Activated naive CD8-positive, alpha-beta T cell treated with anti-CD3 and anti-CD28 coated beads for 36 hours (primary cell): ENCODE results near the gene FXR1. TPM values are rescaled to one million over a fixed set of nuclear protein-coding genes. Genes with fewer than 3 reads are reported as not detected.

Experiments used
- DNase-seq: peaks from one replicate; pipeline ENCODE4 v3.0.0; 2021
- H3K27ac Mint-ChIP-seq: one replicate; pipeline ENCODE4 v1.8.0; 2022; ENCODE audit warnings: mild to moderate bottlenecking, moderate library complexity, mixed read lengths
- H3K27me3 Mint-ChIP-seq: one replicate; pipeline ENCODE4 v1.8.0; 2022; ENCODE audit warnings: mild to moderate bottlenecking, mixed read lengths
- H3K36me3 Mint-ChIP-seq: one replicate; pipeline ENCODE4 v1.8.0; 2021; ENCODE audit warnings: mild to moderate bottlenecking, mixed read lengths
- H3K4me1 Mint-ChIP-seq: one replicate; pipeline ENCODE4 v1.8.0; 2021; ENCODE audit warnings: mixed read lengths
- H3K4me3 Mint-ChIP-seq: one replicate; pipeline ENCODE4 v1.8.0; 2022; ENCODE audit warnings: mild to moderate bottlenecking, moderate library complexity, mixed read lengths
- H3K9me3 Mint-ChIP-seq: one replicate; pipeline ENCODE4 v1.8.0; 2022; ENCODE audit warnings: mixed read lengths
- total RNA-seq, 2 experiments: library from RNA; stranded (reverse); gene quantifications; one replicate each; pipeline ENCODE4 v1.2.3, GENCODE V29; 2021

The FXR1 gene
- total RNA-seq, 2 experiments from 2014 or later, result 150 to 159 TPM

DNA sequence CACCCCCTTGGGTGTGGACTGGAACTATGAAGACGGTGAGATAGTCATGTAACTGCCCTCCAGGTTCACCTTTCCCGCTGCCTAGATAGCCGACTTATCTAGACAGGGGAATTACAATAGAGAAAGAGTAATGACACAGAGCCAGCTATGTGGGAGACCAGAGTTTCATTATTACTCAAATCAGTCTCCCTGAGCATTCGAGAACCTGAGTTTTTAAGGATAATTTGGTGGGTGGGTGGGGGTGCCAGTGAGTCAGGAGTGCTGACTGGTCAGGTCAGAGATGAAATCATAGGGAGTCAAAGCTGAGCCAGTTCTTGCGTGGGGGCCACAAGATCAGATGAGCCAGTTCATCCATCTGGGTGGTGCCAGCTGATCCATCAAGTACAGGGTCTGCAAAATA lies 96.8 kb downstream of the FXR1 start:
- Mint-ChIP-seq H3K9me3 (no peaks in the 10 kb centered on the region), H3K36me3 (no peaks in the 10 kb centered on the region), H3K27ac (no peak overlapping the region), H3K4me1 (peaks cover 10% of the 10 kb centered on the region), H3K27me3 (no peaks in the 10 kb centered on the region), H3K4me3 (no peak overlapping the region)
- DNase-seq, result peak; percentile 18

DNA sequence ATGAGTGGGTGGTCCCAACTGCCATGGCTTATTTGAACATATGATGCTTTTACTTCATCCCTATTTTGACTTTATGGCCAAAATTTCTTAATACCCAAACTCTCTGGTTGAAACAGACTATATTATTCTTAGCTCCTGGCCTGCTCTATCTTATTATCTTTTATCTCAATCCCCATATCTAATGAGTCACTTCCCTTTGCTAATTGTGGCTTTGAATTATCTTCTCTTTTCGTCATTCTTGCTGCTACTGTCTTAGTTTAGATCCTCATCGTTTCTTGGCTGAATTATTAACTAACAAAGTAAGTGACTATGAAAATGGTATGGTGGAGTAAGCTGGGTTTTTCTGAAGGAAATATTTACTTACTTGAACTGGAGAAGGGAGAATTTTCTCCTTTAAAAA lies 105.2 kb downstream of the FXR1 start:
- Mint-ChIP-seq H3K9me3 (no peaks in the 10 kb centered on the region), H3K27ac (no peak overlapping the region), H3K36me3 (no peaks in the 10 kb centered on the region)

DNA sequence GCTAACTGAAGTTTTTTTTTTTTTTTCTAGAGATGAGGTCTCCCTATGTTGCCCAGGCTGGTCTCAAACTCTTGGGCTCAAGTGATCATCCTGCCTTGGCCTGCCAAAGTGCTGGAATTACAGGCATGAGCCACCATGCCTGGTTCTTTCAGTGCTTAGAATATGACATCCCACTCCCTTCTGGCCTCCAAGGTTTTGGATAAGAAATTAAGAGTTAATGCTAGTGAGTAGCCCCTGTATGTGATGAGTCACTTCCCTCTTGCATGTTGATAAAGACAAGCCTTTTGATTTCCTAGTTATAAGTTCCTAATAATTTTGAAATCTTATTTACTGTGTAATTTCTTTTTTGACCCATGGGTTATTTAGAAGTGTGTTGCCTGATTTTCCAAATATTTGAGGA lies 112.7 kb downstream of the FXR1 start:
- Mint-ChIP-seq H3K36me3 (peaks cover 3% of the 10 kb centered on the region), H3K27ac (no peak overlapping the region), H3K4me3 (no peak overlapping the region), H3K4me1 (no peaks in the 10 kb centered on the region), H3K27me3 (no peaks in the 10 kb centered on the region), H3K9me3 (peaks cover 5% of the 10 kb centered on the region)
- DNase-seq, result no peak

More for the DNA sequence above, 105.2 kb downstream of the FXR1 start:
- DNase-seq, result no peak
- Mint-ChIP-seq H3K4me1 (peaks cover 2% of the 10 kb centered on the region), H3K4me3 (no peak overlapping the region), H3K27me3 (no peaks in the 10 kb centered on the region)

DNA sequence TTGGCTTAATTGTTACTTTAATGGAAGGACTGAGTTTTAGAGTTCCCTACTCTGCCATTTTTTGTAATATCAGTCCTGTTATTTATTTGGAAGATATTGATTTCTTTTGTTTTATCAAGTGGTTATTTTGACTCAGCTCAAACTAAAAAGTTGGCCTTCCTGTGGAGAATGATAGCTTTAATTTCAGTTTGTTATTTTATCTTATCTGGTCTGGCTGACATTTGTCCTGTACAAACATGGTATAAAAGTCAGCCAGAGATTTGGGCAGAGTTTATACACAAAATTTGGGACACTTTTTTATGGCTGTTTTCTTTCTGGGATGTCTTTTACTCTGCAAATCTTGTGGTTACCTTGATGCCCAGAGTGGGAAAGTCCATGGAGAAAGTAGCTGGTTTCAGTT lies 118.5 kb downstream of the FXR1 start:
- no peaks in the 10 kb centered on the region for H3K4me1 Mint-ChIP-seq

More for the DNA sequence above, 118.5 kb downstream of the FXR1 start:
- Mint-ChIP-seq H3K9me3 (peaks cover 3% of the 10 kb centered on the region), H3K27me3 (no peaks in the 10 kb centered on the region), H3K27ac (no peak overlapping the region), H3K4me3 (no peak overlapping the region), H3K36me3 (peaks cover 3% of the 10 kb centered on the region)
- no peak for DNase-seq

Other genes with a start within 250 kb of the FXR1 start
- gene CCDC39, start 233.2 kb upstream of the FXR1 start, total RNA-seq, result not detected
- 10 to 100 TPM; 80.1 to 80.7 TPM for gene DNAJC19, start 77.1 kb downstream of the FXR1 start, total RNA-seq